ENCODE results near the gene STING1. TPM values are rescaled to one million over a fixed set of nuclear protein-coding genes. Genes with fewer than 3 reads are reported as not detected.

STING1 gene
- total and polyA plus RNA-seq, 2 of the 13 experiments (the other 11 are each of a cell fraction or from before 2014, with no cell fraction given) = 1.3 to 4.4 TPM

GRCh38 chr5:139462586-139463276 lies 19.8 kb downstream of the STING1 start, which contains the start of gene ECSCR:
Gene ECSCR (minus strand): TSS chr5:139462743. CDS start chr5:139462670, 73 bp downstream.
- CTCF ChIA-PET (ENCODE audit: low intra/inter-chr PET ratio, low total read pairs) = no interaction called here
- POLR2A ChIA-PET = no interaction called here

GRCh38 chr5:139461698-139462097 lies 20.9 kb downstream of the STING1 start:
- CTCF ChIA-PET (ENCODE audit: low intra/inter-chr PET ratio, low total read pairs) = no interaction called here
- H3K9ac ChIP-seq (ENCODE audit: insufficient read depth, low read depth, low read length) = no peak overlapping the region
- FAIRE-seq = no peak
- intact Hi-C loops (cut with micrococcal nuclease; ENCODE audit: unreplicated experiment) = no loop called here
- H3K4me1 ChIP-seq (ENCODE audit: insufficient read depth, low read length) = peaks cover 41% of the 10 kb centered on the region
- peaks cover 8 to 29% of the 10 kb centered on the region in 2 experiments for H3K27me3 ChIP-seq (ENCODE audit: control insufficient read depth in 1 of 2, insufficient read depth in 2 of 2, low read length in 2 of 2)
- no peaks in the 10 kb centered on the region for H3K9me3 ChIP-seq (ENCODE audit: low read length)
- no peak for DNase-seq (ENCODE audit: low spot score)
- H3K4me3 ChIP-seq (replicated peaks in 1 of 3; ENCODE audit: insufficient read depth in 1 of 3, low read depth in 2 of 3, low read length in 3 of 3) = no peak overlapping the region
- BruUV-seq (replicated peaks) = no TSS peak
- peak overlapping the region; percentile 1; the same call in 1 of the 2 replicates for H3K4me2 ChIP-seq (ENCODE audit: low read depth, low read length)
- TF ChIP-seq MYC (CRISPR knock-in tag; IDR thresholded peaks at IDR 0.05; ENCODE audit: borderline replicate concordance) = no peak
- TF ChIP-seq HNRNPH1 (optimal IDR thresholded peaks at IDR 0.05; ENCODE audit: low read depth, low read length) = no peak
- no peak for TF ChIP-seq TCF12 (IDR thresholded peaks at IDR 0.05)
- no peak for TF ChIP-seq TCF12 (CRISPR knock-in tag; IDR thresholded peaks at IDR 0.05)
- TF ChIP-seq ZNF574 (CRISPR knock-in tag; IDR thresholded peaks at IDR 0.05) = no peak
- no peak for TF ChIP-seq ZNF780A (CRISPR knock-in tag; IDR thresholded peaks at IDR 0.05)
- TF ChIP-seq GLMP (CRISPR knock-in tag; IDR thresholded peaks at IDR 0.05; ENCODE audit: borderline replicate concordance) = no peak
- no peaks in the 10 kb centered on the region for H3K79me2 ChIP-seq (ENCODE audit: insufficient read depth, low read length)
- 21% methylated on average over 4 of the region's 5 CpGs for WGBS (ENCODE audit: low lambda C conversion rate)
- POLR2A ChIA-PET = no interaction called here
- in situ Hi-C loops (cut with HindIII; ENCODE audit: extremely low pct_ligation_motif_present, low pct_unique_long_range_greater_than_20kb) = no loop called here
- no peaks in the 10 kb centered on the region for H3K36me3 ChIP-seq (replicated peaks in 1 of 2; ENCODE audit: control insufficient read depth in 1 of 2, insufficient read depth in 2 of 2, low read length in 2 of 2)
- no peak; the same call in 2 of the 3 replicates for ATAC-seq
- no peak overlapping the region for H2AFZ ChIP-seq (ENCODE audit: low read length)
- H4K20me1 ChIP-seq (ENCODE audit: insufficient read depth, low read length) = no peaks in the 10 kb centered on the region
- H3K27ac ChIP-seq (ENCODE audit: extremely low read length, insufficient read depth, low read length) = no peak overlapping the region

More at GRCh38 chr5:139462586-139463276, 19.8 kb downstream of the STING1 start, which contains the start of gene ECSCR:
- DNase-seq (ENCODE audit: low spot score) (peak; percentile 39), ATAC-seq (peak; percentile 79), FAIRE-seq (no peak)
- TF ChIP-seq CREM (IDR thresholded peaks at IDR 0.05) (no peak), CREM (CRISPR knock-in tag; IDR thresholded peaks at IDR 0.05) (no peak), TEAD3 (CRISPR knock-in tag; optimal IDR thresholded peaks at IDR 0.05; ENCODE audit: borderline replicate concordance) (peak; percentile 80)
- no TSS peak for BruUV-seq (replicated peaks)
- Histone ChIP-seq H4K20me1 (ENCODE audit: insufficient read depth, low read length) (no peaks in the 10 kb centered on the region), H3K4me3 (replicated peaks in 1 of 3; ENCODE audit: insufficient read depth in 1 of 3, low read depth in 2 of 3, low read length in 3 of 3) (no peak within 1 kb of the TSS), H3K9ac (ENCODE audit: insufficient read depth, low read depth, low read length) (no peak within 1 kb of the TSS), H3K9me3 (ENCODE audit: low read length) (no peaks in the 10 kb centered on the region), H2AFZ (ENCODE audit: low read length) (no peak within 1 kb of the TSS), H3K27me3 (ENCODE audit: control insufficient read depth in 1 of 2, insufficient read depth in 2 of 2, low read length in 2 of 2) (peaks cover 4 to 18% of the 10 kb centered on the region in 2 experiments), H3K4me1 (ENCODE audit: insufficient read depth, low read length) (peaks cover 41% of the 10 kb centered on the region), H3K79me2 (ENCODE audit: insufficient read depth, low read length) (no peaks in the 10 kb centered on the region), H3K27ac (ENCODE audit: extremely low read length, insufficient read depth, low read length) (no peak within 1 kb of the TSS), H3K36me3 (replicated peaks in 1 of 2; ENCODE audit: control insufficient read depth in 1 of 2, insufficient read depth in 2 of 2, low read length in 2 of 2) (no peaks in the 10 kb centered on the region), H3K4me2 (ENCODE audit: low read depth, low read length) (peak within 1 kb of the TSS; percentile 43; the same call in 1 of the 2 replicates)
- WGBS (ENCODE audit: low lambda C conversion rate) = 42% methylated on average over 9 of the region's 10 CpGs
- in situ Hi-C loops (cut with HindIII; ENCODE audit: extremely low pct_ligation_motif_present, low pct_unique_long_range_greater_than_20kb) (no loop called here), intact Hi-C loops (cut with micrococcal nuclease; ENCODE audit: unreplicated experiment) (no loop called here)

Measured in HepG2 (cell line).